Trophoblast cell (in vitro differentiated cells and primary cell): Measurements from ENCODE around the gene TGFB1.
A peak's percentile ranks its signal among the peaks of the same experiment; 100 is the strongest.

Experiments used
- DNase-seq, 2 donors: peaks; one replicate each; pipeline ENCODE4 v3.0.0-alpha.2; 2016
- H2AFZ ChIP-seq: 2 replicates; pipeline ENCODE4 v1.6.1; 2013; ENCODE audit warnings: low read length, moderate library complexity, mild to moderate bottlenecking; ENCODE audit not compliant: insufficient read depth, poor library complexity
- H2AK5ac ChIP-seq: 2 replicates; pipeline ENCODE4 v1.6.1; 2013; ENCODE audit warnings: mild to moderate bottlenecking, low read length
- H2BK120ac ChIP-seq: 2 replicates; pipeline ENCODE4 v1.6.1; 2013; ENCODE audit warnings: low read length, mild to moderate bottlenecking, moderate library complexity; ENCODE audit not compliant: insufficient read depth, poor library complexity
- H2BK12ac ChIP-seq: 2 replicates; pipeline ENCODE4 v1.6.1; 2013; ENCODE audit warnings: mild to moderate bottlenecking, low read length, moderate library complexity
- H2BK5ac ChIP-seq: 2 replicates; pipeline ENCODE4 v1.6.1; 2013; ENCODE audit warnings: low read length, low read depth, moderate library complexity, mild to moderate bottlenecking; ENCODE audit not compliant: poor library complexity
- H3K14ac ChIP-seq: 2 replicates; pipeline ENCODE4 v1.6.1; 2013; ENCODE audit warnings: mild to moderate bottlenecking, low read length
- H3K18ac ChIP-seq: 2 replicates; pipeline ENCODE4 v1.6.1; 2013; ENCODE audit warnings: mild to moderate bottlenecking, low read length
- H3K23ac ChIP-seq: 2 replicates; pipeline ENCODE4 v1.6.1; 2013; ENCODE audit warnings: low read length
- H3K27ac ChIP-seq: 2 replicates; pipeline ENCODE4 v1.5.1; 2013; ENCODE audit warnings: low read depth, mild to moderate bottlenecking, inconsistent platforms, low read length, moderate library complexity
- H3K27me3 ChIP-seq: 2 replicates; pipeline ENCODE4 v1.6.1; 2013; ENCODE audit warnings: inconsistent platforms, mild to moderate bottlenecking, low read length, moderate library complexity; ENCODE audit not compliant: insufficient read depth
- H3K36me3 ChIP-seq, 2 experiments: 1 replicate in 1 of 2; 2 replicates in 1 of 2; pipeline ENCODE4 v1.6.1; 2013; ENCODE audit warnings: low read length in 2 of 2, mild to moderate bottlenecking in 2 of 2, moderate library complexity in 1 of 2; ENCODE audit not compliant: insufficient read depth in 2 of 2, control insufficient read depth in 1 of 2
- H3K4ac ChIP-seq: 2 replicates; pipeline ENCODE4 v1.6.1; 2013; ENCODE audit warnings: low read depth, mild to moderate bottlenecking, low read length, moderate library complexity
- H3K4me1 ChIP-seq, 2 experiments: 1 replicate in 1 of 2; 2 replicates in 1 of 2; pipeline ENCODE4 v1.6.1; 2013; ENCODE audit warnings: low read length in 2 of 2, mild to moderate bottlenecking in 2 of 2, moderate library complexity in 1 of 2; ENCODE audit not compliant: insufficient read depth in 2 of 2, control insufficient read depth in 1 of 2
- H3K4me2 ChIP-seq: 2 replicates; pipeline ENCODE4 v1.6.1; 2013; ENCODE audit warnings: inconsistent platforms, mild to moderate bottlenecking, low read length, moderate library complexity
- H3K4me3 ChIP-seq: 2 replicates; pipeline ENCODE4 v1.5.1; 2013; ENCODE audit warnings: mild to moderate bottlenecking, low read depth, low read length, inconsistent platforms
- H3K79me1 ChIP-seq: one replicate; pipeline ENCODE4 v1.6.1; 2013; ENCODE audit warnings: low read length
- H3K79me2 ChIP-seq: 2 replicates; pipeline ENCODE4 v1.6.1; 2013; ENCODE audit warnings: low read length, mild to moderate bottlenecking; ENCODE audit not compliant: control insufficient read depth, insufficient read depth, poor library complexity
- H3K9ac ChIP-seq: 2 replicates; pipeline ENCODE4 v1.6.1; 2013; ENCODE audit warnings: mild to moderate bottlenecking, low read length
- H3K9me3 ChIP-seq: 2 replicates; pipeline ENCODE4 v1.6.1; 2013; ENCODE audit warnings: low read depth, mild to moderate bottlenecking, control low read depth, inconsistent platforms, low read length; ENCODE audit not compliant: insufficient read depth
- H4K12ac ChIP-seq: 2 replicates; pipeline ENCODE4 v1.6.1; 2013; ENCODE audit warnings: low read depth, mild to moderate bottlenecking, low read length, moderate library complexity
- H4K8ac ChIP-seq: 2 replicates; pipeline ENCODE4 v1.6.1; 2013; ENCODE audit warnings: low read depth, mild to moderate bottlenecking, low read length, moderate library complexity
- H4K91ac ChIP-seq: one replicate; pipeline ENCODE4 v1.6.1; 2013; ENCODE audit warnings: low read depth, mild to moderate bottlenecking, low read length, moderate library complexity
- WGBS: extraction: QIAGEN DNeasy Blood & Tissue Kit; methylation state at CpG from one replicate; pipeline ENCODE4 v1.1.7; 2013; ENCODE audit warnings: missing lambda C conversion rate; ENCODE audit not compliant: insufficient read length, insufficient coverage; ENCODE audit errors: extremely low coverage; 5-methylcytosine and 5-hydroxymethylcytosine counted together

The TGFB1 gene

DNA sequence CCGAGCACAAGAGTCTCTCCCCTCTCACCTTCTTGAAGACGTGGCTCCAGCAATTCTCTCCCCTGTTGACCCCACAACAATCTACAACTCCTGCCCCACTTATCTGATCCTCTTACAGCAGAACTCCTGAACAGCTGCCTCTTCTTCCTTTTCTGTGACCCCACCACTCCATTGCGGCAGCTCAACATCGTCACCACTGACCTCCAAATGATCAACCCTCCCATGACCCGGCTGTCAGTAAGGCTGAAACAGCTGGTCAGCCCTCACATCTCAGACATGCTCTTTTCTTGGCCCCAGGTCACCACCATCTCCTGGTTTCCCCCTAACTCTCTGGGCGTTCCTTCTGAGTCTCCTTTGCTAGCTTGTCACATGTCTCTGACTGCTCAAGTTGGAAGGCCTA, 41.6 kb upstream of the TGFB1 start:
- no peak overlapping the region for H3K4me2 ChIP-seq
- no peak overlapping the region for H3K27ac ChIP-seq
- no peak for DNase-seq
- peaks cover 8 to 17% of the 10 kb centered on the region in 2 experiments for H3K36me3 ChIP-seq
- no peaks in the 10 kb centered on the region for H3K9me3 ChIP-seq
- no peak overlapping the region for H4K12ac ChIP-seq
- no peak overlapping the region for H4K91ac ChIP-seq
- WGBS: no CpG with 5 or more reads among the region's 6 CpGs
- H3K79me1 ChIP-seq: peaks cover 4% of the 10 kb centered on the region
- no peak overlapping the region for H3K23ac ChIP-seq
- no peak overlapping the region for H2AFZ ChIP-seq
- no peak overlapping the region for H4K8ac ChIP-seq
- peaks cover 5% of the 10 kb centered on the region for H3K79me2 ChIP-seq
- no peak overlapping the region for H2AK5ac ChIP-seq
- no peak overlapping the region for H3K18ac ChIP-seq
- no peak overlapping the region for H2BK5ac ChIP-seq
- no peaks in the 10 kb centered on the region for H3K27me3 ChIP-seq
- H3K9ac ChIP-seq: no peak overlapping the region
- H2BK120ac ChIP-seq: no peak overlapping the region
- H3K14ac ChIP-seq: no peak overlapping the region
- no peak overlapping the region for H3K4me3 ChIP-seq
- H3K4me1 ChIP-seq: peaks cover 3% of the 10 kb centered on the region in 2 experiments
- H2BK12ac ChIP-seq: no peak overlapping the region
- no peak overlapping the region for H3K4ac ChIP-seq

DNA sequence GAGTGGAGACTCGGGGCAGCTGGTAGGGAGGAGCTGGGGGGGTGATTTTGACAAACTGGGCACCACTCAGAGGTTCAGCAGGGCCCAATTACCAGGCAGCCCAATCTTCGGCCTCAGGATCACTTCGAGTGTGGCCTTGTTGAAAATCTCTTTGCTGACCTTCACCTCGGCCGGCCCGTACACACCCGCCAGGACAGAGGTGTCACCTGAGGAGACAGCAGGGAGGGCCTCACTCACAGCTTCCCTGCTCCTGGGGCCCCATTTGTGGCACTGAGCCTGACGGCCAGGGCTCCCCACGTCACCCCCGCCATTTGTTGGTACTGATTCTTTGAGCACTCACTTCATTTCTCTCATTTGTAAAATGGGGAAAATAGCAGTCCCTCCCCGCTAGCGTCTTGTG, 39.1 kb upstream of the TGFB1 start:
- Histone ChIP-seq H3K27me3 (no peaks in the 10 kb centered on the region), H3K79me2 (peaks cover 1% of the 10 kb centered on the region), H3K9me3 (peaks cover 2% of the 10 kb centered on the region), H2AFZ (no peak overlapping the region), H3K18ac (no peak overlapping the region), H2AK5ac (no peak overlapping the region), H3K4ac (no peak overlapping the region), H2BK12ac (no peak overlapping the region), H2BK120ac (no peak overlapping the region), H3K4me2 (no peak overlapping the region), H3K9ac (no peak overlapping the region), H4K12ac (no peak overlapping the region), H3K27ac (no peak overlapping the region), H3K79me1 (peaks cover 2% of the 10 kb centered on the region), H3K4me1 (no peaks in the 10 kb centered on the region), H2BK5ac (no peak overlapping the region), H3K14ac (no peak overlapping the region), H3K23ac (no peak overlapping the region), H3K4me3 (no peak overlapping the region), H4K8ac (no peak overlapping the region), H4K91ac (no peak overlapping the region), H3K36me3 (peaks cover 10 to 24% of the 10 kb centered on the region in 2 experiments)
- WGBS: no CpG with 5 or more reads among the region's 12 CpGs
- no peak for DNase-seq

DNA sequence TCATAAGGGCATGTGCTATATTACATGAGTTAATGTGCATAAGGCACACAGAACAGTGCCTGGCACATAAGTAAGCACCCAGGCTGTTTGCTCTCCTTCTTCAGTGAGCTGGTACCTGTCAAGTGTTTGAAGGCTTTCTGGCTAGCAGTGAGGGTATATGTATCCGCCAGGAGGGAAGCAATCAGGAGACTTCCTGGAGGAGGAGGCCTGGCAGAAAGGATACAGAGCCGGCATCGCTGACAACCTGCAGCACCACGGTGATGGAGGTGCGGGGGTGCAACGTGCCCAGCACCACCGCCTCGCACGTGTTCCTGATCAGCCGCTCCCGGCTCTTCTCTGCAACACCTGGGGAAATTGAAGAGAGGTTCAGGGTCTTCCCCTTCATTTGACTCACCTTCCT, 37.9 kb upstream of the TGFB1 start:
- no peak for DNase-seq
- no peak overlapping the region for H4K8ac ChIP-seq
- H4K12ac ChIP-seq: no peak overlapping the region
- H4K91ac ChIP-seq: no peak overlapping the region
- H3K36me3 ChIP-seq: peaks cover 10 to 24% of the 10 kb centered on the region in 2 experiments
- no peaks in the 10 kb centered on the region for H3K79me1 ChIP-seq
- no peak overlapping the region for H2BK5ac ChIP-seq
- H3K9me3 ChIP-seq: peaks cover 2% of the 10 kb centered on the region
- H3K79me2 ChIP-seq: no peaks in the 10 kb centered on the region
- H2AFZ ChIP-seq: no peak overlapping the region
- no peak overlapping the region for H3K14ac ChIP-seq
- H3K27me3 ChIP-seq: no peaks in the 10 kb centered on the region
- H3K23ac ChIP-seq: no peak overlapping the region
- H3K4me1 ChIP-seq: no peaks in the 10 kb centered on the region
- no CpG with 5 or more reads among the region's 11 CpGs for WGBS
- H3K27ac ChIP-seq: no peak overlapping the region
- H3K9ac ChIP-seq: no peak overlapping the region
- no peak overlapping the region for H3K18ac ChIP-seq
- H3K4ac ChIP-seq: no peak overlapping the region
- H3K4me3 ChIP-seq: peak overlapping the region; percentile 50
- H2AK5ac ChIP-seq: no peak overlapping the region
- no peak overlapping the region for H2BK120ac ChIP-seq
- no peak overlapping the region for H3K4me2 ChIP-seq
- H2BK12ac ChIP-seq: no peak overlapping the region

DNA sequence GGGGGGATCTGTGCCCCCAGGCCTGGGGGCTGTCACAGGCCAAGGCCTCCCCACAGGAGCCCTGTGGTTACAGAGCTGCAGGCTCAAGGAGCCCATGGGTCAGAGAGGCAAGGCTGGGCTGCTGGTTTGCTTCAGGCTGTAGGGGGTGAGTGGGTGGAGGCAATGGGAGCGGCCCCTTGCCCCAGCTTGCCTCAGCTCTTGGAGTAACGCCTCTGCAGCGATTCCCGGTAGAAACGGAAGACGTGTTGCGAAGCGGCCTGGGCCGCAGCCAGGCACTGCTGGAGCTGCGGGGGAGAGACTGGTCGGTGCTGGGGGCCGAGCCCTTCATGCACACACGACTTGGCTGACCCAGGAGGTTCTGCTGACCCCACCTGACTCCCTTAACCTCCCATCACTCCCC, 32.7 kb upstream of the TGFB1 start:
- no peak overlapping the region for H2BK120ac ChIP-seq
- DNase-seq: no peak
- no peak overlapping the region for H3K4me2 ChIP-seq
- H3K36me3 ChIP-seq: peaks cover 6 to 19% of the 10 kb centered on the region in 2 experiments
- no peak overlapping the region for H4K12ac ChIP-seq
- peaks cover 2% of the 10 kb centered on the region for H3K9me3 ChIP-seq
- no peaks in the 10 kb centered on the region for H3K79me1 ChIP-seq
- no peak overlapping the region for H3K4me3 ChIP-seq
- no peak overlapping the region for H3K9ac ChIP-seq
- no peak overlapping the region for H2BK5ac ChIP-seq
- no peak overlapping the region for H2BK12ac ChIP-seq
- no peaks in the 10 kb centered on the region for H3K27me3 ChIP-seq
- H3K23ac ChIP-seq: no peak overlapping the region
- WGBS: no CpG with 5 or more reads among the region's 13 CpGs
- no peaks in the 10 kb centered on the region for H3K4me1 ChIP-seq
- no peak overlapping the region for H3K18ac ChIP-seq
- no peak overlapping the region for H4K8ac ChIP-seq
- no peak overlapping the region for H4K91ac ChIP-seq
- no peak overlapping the region for H2AFZ ChIP-seq
- no peak overlapping the region for H2AK5ac ChIP-seq
- H3K4ac ChIP-seq: no peak overlapping the region
- H3K27ac ChIP-seq: no peak overlapping the region
- no peaks in the 10 kb centered on the region for H3K79me2 ChIP-seq
- no peak overlapping the region for H3K14ac ChIP-seq
